NCI-H748 (cell line): ENCODE data around the gene SLC6A12.

Experiments
- DNase-seq: peaks from one replicate; lab custom pipeline; 2025; ENCODE audit not compliant: unreplicated experiment; lab: John Stamatoyannopoulos, UW

Gene SLC6A12

DNA sequence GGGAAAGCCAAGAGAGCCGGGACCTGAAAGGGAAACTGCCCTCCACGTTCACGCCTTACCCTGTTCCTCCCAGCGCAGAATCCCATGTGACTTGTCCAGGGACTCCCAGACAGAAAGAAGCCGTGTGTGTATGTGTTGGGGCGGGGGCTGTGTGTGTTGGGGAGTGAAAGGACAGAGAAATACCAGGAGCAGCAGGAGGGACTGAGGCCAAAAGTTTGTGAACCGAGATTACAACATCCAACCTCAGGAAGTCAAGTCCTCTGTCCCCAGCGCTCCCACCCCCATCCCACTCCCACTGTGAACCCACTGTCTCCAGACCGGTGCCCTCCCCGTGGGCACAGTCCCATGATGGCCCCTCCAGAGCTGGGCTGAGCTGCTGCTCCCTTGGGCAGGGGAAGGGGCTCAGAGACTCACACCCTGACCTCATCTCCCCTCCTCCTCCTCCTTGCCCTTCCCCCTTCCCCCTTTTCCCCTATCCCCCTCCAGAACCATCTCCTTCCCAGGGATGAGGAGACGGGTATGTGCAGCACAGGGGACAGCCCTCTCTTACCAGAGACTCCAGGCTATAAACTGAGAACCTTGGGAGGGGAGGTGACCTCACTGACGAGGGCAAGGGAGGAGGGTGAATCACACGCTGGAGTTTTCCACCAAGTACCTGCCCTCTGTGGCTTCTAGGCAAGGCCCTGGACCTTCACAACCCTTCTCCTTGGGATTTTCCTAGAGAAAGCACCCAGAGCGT lies at the start of gene SLC6A12:
Gene SLC6A12, minus strand, starts transcription at position 155 of the 739 bp plus-strand sequence. CDS start 4,171 bp downstream, outside the sequence.
- no peak for DNase-seq

DNA sequence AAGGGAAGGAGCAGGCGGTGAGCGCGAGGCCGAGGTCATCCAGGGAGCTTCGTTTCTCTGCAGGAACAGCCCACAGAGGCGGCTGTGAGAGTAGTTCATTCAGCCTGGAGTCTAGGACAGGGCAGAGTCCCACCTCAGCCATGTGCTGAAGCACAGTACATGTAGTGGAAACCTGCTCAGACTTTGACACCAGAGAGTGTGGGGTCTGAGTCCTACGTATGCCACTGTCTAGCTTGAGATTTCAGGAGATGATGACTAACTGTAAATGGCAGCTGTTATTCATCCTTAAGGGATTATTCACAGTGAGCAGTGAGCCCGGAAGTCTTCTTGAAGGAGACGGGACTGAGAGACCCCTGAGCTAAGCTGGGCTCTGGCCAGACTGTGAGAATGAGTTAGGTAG lies 49.6 kb upstream of the SLC6A12 start:
- no peak for DNase-seq

DNA sequence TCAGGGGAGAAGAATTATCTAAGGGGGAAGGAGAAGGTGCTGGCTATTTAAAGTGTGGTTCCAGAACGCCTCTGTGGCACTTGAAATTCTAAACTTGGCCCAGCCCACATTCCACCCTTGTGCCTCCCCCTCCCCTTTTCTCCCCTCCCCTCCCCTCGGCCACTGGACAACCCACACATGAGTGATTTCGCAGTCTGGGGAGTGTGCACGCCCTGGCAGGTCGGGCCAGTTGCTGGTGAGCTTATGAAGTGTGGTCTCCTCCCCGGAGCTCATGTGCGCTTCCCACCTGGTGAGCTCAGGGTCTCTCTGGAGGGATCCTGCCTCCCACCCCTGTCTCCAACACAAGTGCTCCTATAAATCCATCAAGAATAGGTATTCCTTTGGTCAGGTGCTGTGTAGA lies 48.9 kb upstream of the SLC6A12 start, which contains the start of gene SLC6A13:
Gene SLC6A13, minus strand, starts transcription at position 20 of the 400 bp plus-strand sequence. CDS start 2,784 bp downstream, outside the sequence.
- DNase-seq, result no peak

DNA sequence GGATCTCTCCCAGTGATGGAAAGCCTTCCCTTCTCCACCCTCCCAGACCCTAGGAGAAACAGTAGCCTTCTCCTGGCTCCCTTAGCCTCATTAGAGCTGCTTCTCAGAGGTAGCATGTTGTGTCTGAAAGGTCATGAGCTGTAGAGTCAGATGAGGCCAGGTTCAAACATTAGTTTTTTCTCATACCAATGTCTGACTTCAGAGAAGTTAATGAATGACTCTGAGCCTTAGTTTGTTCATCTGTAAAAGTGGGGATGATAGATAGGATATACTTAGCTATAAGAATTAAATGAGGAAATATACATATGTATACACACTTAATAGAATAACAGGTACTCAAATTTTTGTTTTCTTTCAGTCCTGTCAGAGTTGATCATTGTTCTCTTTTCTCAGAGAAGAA lies 48.2 kb upstream of the SLC6A12 start:
- no peak for DNase-seq

DNA sequence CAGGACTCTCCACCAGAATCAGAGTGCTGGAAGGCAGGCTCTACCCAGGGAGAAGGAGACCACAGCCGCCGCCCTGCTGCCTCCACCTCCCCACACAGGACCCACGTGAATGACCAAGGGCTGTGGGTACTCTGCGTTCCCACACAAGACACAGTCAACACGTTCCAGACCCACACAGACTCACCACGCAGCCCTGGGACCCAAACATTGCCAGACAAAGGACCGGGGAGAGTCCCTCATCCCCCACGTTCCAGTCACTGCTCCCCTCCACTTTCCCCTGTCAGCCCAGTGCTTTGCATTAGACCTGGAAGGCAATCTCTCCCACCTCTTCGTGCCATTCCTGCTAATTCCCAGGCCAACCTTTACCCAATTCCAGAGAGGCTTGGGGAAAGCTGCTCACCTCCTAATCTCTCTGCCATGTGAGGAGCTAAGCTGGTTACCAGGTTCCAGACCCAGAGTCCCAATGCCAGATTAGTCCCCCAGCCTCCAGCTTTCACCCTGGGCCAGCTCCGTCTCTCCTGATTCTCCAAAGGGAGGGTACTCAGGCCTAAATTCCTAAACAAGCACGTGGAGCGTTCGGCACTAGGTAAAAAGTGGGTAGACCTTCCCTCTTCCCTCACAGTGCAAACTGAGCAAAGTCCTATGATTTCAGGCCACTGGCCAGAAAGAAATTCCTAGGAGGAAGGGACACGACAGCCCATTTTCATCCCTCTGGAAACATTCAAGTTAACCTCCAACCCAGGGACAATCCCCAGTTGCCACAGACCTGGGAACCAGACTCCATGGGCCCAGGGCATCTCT lies 43.8 kb upstream of the SLC6A12 start:
- no peak for DNase-seq

DNA sequence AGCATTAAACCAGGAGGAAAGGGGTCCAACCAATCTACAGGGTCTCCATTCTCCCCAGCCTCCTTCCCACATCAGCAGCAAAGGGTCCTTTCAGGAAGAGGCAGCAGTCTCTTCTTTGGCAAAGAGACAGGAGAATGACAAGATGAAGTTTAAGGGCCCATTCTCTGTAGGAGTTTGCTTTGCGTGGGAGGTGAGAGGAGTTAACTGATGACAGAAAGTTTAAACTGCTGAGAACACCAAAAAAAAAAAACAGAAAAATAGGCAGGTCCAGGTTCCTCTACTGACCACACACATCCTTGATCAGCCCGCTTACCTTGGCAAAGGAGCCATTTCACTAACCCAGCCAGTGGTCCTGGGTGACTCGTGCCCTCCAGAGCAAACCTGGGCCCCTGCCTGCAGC lies 43.0 kb upstream of the SLC6A12 start:
- no peak for DNase-seq

DNA sequence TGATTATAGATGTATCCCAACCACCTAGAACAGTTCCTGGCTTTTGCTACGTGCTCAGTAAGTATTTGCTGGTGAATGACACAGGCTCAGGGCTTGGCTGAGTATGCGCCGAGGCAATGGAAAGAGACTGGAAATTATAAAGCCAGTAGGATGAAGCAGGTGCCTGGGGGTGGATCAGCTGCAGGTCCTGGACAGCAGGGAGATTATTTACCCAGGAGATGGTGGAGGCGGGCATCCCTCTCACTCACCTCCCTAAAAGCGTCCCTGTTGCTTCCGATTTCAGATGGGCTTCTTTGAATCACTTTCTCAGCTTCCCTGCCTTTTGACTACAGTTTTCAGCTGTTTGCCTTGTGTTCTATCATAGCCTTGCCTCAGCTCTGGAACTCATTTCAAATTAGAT lies 42.3 kb upstream of the SLC6A12 start:
- DNase-seq, result no peak

DNA sequence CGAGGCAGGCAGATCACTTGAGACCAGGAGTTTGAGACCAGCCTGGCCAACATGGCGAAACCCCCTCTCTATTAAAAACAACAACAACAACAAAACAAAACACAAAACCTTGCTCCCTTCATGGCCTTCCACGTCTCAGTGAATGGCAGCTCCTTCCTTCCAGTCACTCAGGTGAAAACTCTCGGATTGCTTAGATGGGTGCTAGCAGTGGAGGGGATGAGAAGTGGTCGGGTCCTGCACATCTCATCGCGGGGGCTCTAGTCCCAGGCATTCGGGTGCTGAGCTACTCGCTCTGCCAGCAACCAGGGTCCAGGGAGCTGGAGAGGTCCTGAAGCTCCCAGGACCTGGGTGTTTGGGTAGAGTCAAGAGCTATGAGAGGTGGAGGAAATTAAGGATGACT lies 41.0 kb upstream of the SLC6A12 start:
- no peak for DNase-seq

DNA sequence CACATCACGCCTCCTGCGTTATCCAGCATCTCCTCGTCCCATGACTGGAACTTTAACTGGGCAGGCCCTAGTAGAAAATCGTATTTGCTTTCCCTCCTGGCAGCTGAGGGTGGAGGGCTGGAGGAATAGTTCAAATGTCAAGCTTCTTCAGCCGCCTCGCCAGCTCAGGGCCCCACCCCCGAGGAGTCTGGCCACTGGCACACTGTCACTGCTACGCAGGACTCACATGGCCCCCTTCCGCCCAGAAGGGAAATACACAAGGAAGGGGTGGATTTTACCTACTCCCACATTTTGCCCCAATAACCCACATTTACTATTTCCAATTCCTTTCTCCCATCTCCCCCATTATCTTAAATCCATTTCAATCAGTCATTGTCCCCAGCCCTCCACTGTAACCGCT lies 40.1 kb upstream of the SLC6A12 start:
- no peak for DNase-seq

DNA sequence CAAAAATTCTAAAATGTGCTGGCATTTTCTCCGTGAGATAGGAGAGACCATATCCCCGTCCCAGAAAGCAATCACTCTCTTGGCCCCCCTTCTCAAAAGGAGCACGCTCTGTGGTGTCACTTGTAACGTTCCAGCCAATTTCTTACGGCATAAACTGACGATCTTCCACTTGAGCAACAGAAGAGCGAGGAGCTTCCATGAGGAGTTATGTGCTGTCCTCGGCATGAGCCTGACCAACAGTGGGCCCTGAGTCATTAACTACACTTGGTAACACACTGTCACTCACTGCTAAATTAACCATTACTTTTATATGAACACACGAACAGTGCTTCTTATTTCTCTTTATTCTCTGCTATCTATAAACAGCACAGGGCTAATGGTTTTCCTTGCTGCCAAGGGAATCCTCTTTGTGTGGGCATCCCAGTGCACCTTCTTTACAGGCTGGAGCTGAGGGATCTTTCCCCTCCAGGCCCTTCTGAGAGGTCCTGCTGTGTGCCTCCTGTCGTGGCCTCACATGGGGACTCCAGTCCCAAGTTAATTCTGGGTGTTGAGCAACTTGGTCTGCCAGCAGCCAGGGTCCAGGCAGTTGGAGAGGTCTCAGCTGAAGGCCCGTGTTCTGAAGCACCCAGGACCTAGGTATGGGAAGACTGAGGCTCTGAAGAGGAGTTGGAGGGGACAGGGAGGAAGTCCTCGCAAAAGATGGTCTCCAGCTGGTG lies 39.3 kb upstream of the SLC6A12 start:
- no peak for DNase-seq

DNA sequence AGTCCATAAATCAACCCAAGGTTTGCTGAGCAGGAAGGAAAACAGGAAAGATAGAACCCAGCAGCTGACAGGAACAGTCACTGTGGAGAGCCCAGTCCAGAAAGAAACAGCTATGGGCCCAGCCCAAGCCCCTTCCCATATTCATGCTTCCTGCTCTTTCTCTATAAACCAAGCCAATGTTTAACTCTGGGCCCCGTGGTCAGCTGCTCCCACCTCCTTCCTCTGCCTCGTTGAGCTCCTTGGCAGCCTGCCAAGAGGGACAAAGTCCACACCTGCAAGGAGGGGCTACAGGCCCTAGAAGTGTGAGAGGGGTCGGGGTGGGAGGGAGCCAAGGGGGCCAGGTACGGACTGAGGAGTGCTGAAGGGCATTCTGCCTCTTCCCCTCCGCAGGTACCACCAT lies 38.7 kb upstream of the SLC6A12 start:
- DNase-seq, result peak; percentile 10

DNA sequence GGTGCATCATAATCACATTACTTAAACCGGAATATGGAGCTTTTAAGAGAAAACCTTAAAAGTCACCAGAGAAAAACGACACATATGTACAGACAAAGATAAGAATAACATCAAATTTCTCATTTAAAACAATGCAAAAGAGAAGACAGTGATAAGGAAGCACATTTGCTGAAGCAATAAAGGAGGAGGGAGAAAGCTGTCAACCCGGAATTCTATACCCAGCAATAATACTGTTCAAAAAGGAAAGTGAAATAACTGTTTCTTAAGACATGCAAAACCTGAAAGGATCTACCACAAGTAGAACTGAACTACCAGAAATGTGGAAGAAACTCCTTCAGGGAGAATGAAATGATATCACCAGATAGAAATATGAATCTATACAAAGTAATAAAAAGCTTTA lies 33.3 kb upstream of the SLC6A12 start:
- DNase-seq, result no peak

DNA sequence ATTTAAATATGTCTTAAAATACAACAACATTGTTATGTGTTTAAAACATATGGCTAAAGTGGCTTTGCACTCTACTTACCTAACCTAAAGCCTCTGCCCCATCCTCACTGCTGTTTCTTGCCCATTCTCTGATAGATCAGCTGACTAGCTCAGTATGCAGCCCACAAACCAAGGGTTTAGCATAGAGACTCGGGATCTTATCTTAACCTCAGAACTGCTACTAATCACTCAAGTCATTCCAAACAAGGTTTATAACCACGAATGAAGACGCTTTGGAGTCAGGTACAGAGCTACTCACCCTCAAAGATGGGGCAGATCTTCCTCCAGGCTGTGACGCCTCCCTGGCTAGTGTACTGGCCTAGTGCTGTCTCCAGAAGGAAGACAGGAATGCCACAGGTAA lies 29.4 kb upstream of the SLC6A12 start:
- no peak for DNase-seq

DNA sequence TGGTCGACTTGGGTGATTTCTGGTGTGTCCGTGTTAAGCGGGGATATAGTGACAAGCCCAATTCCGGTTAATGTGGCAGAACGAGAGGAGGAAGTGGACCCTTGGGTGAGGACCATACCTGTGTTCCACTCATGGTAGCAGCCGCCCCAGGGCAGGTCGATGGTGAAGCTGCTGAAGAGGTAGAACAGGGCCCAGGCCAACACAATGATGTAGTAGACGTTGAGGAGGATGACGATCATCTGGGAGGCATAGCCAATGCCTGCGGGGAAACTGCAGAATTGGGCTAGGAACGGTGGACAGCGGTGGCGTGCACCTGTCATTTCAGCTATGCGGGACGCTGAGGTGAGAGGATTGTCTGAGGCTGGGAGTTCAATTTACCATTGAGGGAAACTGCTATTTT lies 28.5 kb upstream of the SLC6A12 start:
- DNase-seq, result no peak

DNA sequence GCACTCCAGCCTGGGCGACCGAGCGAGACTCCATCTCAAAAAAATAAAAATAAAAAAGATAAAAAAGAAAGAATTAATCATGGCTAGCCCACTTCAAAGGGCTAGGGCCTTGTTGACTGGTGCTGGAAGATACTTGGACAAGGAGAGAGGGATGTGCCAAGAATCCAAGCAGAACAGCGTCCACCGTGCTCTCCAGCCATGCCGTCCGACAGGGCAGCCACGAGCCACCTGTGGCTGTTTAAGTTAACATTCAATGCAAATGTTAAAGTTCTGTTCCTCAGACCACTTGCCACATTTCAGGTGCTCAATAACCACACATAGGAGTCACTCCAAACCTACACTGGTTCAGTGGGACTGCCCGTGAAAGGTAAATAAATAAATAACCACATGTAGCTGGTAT lies 27.3 kb upstream of the SLC6A12 start:
- no peak for DNase-seq

DNA sequence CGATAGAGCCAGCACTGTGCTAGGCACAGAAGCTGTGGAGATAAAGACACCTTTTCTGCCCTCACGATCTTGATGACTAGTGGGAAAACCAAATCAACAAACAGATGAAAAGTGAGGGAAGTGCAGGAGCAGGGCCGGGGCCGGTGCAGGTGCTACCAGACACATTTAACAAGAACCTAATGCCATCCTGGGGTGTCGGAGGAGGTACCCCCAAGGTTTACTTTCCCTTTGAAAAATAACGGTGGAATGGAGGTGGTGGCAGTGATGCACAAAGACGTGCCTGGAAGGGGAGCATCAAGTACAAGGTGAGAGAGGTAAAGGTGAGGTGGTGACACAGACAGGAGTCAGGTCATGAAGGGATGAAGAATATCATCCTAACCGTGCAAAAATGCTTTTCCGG lies 26.6 kb upstream of the SLC6A12 start:
- no peak for DNase-seq

DNA sequence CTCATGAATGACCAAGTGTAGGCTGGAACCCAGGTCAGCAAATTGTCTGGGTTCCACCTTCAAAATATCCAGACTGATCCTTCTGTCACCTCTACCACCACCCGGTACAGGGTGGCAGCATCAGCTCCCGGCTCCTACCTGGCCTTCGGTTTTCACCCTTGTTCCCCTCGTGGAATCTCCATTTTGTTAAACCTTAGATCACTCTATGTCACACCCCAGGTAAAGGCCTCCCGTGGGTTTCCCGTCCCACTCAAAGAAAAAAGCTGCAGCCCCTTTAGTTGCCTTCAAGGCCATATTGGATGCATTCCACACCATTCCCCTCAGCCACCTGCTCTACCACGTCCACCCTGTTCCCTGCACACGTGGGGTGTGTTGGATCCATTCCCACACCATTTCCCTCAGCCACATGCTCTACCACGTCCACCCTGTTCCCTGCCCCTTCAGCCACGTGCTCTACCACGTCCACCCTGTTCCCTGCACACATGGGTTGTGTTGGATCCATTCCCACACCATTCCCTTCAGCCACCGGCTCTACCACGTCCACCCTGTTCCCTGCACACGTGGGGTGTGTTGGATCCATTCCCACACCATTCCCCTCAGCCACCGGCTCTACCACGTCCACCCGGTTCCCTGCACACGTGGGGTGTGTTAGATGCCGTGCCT lies 24.9 kb upstream of the SLC6A12 start:
- DNase-seq, result no peak

DNA sequence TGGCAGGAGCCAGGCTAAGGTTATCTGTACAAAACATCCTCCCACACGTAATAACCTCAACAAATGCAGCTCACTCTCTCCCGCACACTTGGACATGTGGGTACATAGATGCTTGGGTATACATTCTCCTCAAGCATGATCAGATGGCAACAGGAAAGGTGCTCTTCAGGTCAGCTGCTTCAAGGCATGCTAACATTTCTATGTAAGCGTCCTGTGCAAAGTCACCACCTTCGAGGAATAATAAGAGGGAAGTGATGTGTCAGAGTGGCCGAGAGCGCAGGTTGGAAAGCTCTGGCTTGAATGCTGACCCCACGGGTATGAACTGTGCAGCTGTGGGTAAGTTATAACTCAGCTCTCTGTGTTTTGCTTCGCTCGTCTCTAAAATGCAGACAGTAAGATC lies 24.2 kb upstream of the SLC6A12 start:
- no peak for DNase-seq

DNA sequence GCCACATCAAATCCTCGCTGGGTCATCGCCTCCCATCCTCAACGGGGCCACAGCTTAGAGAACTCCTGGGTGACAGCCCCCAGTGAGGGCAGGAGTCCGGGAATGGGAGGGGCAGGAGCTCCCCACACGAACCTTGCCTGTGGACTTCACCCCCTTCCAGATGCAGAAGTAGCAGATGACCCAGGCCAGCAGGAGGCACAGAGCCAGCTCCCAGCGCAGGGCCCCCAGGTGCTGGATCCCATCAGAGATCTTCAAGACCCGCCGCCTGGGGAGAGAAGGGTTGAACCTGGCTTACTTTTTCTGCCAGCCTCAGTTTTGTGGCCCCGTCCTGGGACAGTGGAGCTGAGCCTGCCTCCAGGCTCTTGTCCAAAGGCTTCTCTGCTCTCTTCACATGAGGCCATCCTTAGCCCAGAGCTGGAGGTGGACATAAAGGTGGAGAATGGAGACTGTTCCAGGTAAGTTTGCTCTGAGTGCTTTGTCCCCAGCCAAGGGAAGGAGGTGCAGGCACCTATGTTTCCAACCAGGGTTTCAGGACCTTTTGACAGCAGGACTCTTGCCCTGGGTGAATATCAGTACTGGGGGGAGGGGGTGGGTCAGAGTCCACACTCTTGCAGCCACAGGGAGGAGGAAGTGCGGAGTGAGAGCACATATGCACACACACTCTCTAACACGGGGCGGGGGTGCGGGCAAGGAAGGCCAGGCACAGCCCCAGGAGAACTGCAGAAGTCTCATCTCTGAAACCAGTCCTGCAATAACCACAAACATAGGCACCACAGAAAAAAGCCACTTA lies 23.3 kb upstream of the SLC6A12 start:
- DNase-seq, result no peak

DNA sequence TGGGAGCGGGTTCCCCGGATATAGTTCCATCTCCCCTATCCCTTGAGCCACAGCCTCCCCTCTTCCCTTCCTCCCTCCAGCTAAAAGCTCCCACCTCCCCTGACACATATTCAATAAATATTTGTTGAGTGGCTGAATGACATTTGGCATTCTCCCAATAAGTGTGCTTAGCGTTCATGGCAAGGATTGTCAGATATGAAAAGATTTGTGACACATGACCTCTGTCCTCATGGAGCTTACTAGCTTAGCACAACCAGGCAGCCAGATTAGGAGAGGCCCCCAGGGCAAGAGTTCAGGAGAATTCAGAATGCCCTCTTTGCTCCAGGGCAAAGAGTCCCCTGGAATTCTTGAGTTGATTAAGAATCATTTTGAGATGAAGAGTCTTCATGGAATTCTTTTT lies 22.5 kb upstream of the SLC6A12 start:
- no peak for DNase-seq
